C4-2B (cell line): ENCODE data around the gene KANK4.

Experiments
- ZFX ChIP-seq: fragments of 450-650 bp; IDR thresholded peaks from 2 replicates; pipeline ENCODE4 v1.6.1; 2017
- TF ChIP-seq, protein P1 (sequence below): fragments of 450-650 bp; conservative IDR thresholded peaks from 2 replicates; pipeline ENCODE4 v1.5.1; 2017; ENCODE audit warnings: mild to moderate bottlenecking

DNA sequence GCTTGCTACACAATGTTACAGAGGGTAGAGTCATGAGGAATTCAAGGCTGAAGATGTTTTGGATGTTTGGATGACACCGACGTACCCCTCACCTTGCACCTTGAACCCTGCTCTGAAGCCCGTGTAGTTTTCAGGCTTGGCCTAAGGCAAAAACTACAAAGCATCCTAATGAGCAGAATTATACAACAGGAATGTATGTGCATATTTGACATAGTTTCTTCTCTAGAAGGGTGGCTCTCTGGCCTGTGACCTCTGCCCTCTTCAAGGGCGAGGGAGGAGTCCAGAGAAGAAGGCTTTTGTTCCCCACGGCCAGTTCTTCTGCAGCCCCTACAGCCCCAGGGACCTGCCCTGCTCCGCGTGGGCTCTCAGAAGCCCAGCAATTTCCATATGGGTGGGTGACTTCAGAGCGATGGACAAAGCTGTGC is 81.3 kb downstream of the KANK4 start:
- TF ChIP-seq, protein P1, sequence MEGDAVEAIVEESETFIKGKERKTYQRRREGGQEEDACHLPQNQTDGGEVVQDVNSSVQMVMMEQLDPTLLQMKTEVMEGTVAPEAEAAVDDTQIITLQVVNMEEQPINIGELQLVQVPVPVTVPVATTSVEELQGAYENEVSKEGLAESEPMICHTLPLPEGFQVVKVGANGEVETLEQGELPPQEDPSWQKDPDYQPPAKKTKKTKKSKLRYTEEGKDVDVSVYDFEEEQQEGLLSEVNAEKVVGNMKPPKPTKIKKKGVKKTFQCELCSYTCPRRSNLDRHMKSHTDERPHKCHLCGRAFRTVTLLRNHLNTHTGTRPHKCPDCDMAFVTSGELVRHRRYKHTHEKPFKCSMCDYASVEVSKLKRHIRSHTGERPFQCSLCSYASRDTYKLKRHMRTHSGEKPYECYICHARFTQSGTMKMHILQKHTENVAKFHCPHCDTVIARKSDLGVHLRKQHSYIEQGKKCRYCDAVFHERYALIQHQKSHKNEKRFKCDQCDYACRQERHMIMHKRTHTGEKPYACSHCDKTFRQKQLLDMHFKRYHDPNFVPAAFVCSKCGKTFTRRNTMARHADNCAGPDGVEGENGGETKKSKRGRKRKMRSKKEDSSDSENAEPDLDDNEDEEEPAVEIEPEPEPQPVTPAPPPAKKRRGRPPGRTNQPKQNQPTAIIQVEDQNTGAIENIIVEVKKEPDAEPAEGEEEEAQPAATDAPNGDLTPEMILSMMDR, result no peak
- TF ChIP-seq ZFX, result no peak
